GM19463 (cell line): ENCODE results near the gene NUDCD2.
A peak's percentile ranks its signal among the peaks of the same experiment; 100 is the strongest.
"Not testable (repeated sequence)": the region's sequence is repeated elsewhere in the genome, so short reads cannot be mapped to it uniquely, and the experiment has no call there.

Experiments used
- ATAC-seq: cut with Tn5 transposase; IDR thresholded peaks from one replicate; pipeline ENCODE4 v1.9.1; 2021; ENCODE audit warnings: mild to moderate bottlenecking, moderate library complexity; ENCODE audit not compliant: unreplicated experiment

NUDCD2 gene

DNA sequence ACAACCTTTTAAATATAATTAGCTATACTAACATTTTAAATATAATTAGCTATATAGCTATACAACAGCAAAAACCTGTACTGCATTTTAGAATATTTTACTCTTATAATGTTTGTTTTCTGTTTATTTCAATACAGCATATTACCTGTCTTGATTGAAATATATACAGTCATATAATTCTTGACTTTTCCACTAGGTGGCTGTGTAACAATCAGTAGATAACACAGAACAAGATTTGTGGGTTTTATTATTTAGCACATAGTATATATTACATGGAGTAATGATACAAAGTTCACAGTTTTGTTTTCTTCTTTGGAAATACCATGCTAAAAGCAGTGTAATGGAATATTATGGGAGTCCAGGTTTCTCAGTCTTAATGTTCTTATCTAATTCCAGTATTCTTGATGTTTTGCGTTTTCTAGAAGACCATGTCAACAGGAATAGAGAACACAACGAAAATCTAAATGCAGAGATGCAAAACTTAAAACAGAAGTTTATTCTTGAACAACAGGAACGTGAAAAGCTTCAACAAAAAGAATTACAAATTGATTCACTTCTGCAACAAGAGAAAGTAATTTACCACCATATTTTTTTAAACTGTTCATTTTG, 13.8 kb upstream of the NUDCD2 start:
- ATAC-seq, result peak; percentile 85

DNA sequence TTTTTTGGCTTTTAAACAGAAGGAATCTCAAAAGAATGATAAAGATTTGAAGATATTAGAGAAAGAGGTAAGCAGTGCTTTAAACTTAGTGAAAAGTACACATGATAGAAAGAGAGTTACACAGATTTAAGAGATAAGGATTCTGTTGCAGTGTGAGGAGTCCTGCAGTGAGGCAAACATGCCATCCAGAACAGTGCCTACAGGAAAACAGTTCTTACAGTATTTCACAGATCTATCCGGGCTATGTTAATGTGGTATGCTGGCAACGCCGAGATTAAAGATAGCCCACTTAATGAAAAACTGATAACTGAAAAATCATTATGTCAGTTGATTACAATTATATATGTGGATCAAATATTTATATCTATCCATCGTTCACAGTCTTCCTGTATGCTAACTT, 7.8 kb upstream of the NUDCD2 start:
- ATAC-seq, result no peak

DNA sequence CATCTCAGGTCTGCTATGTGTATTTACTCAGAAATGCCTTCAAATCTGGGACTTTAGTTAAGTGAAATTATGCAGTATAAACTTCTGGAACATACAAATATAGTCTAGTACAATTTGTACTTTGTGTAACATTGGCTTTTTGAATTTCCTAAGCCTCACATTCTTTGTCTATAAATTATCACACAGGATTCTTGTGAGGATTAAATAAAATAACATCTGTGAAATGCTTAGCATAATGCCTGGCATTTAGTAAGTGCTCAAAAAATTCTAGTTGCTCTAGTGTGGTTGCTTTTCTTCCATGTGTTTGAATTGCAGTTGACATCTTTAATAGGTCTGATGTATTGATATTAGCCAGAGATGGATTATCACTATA, 3.1 kb upstream of the NUDCD2 start:
- ATAC-seq, result no peak

DNA sequence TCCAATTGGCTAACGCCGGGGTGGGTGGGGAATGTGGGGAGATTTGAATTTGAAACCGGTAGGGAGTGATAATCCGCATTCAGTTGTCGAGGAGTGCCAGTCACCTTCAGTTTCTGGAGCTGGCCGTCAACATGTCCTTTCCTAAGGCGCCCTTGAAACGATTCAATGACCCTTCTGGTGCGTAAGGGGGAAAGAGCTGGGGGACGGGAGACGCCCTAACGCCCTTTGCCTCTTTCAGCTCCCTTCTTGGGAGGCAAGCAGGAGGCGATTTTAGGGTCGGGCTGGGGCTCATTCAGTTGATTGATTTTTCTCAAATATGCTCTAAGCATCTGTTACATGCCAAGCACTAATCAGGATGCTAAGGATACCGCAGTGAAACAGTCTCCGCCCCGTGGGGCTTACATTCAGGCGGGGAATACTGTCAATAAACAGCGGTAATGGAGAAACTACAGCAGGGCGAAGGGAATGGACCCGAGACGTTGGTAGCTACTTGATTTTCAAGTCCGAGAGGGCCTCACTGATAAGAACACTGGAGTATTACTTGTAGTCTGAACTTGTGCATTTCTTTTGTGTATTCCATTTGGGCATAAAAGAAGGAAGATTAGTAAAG, 765 bp upstream of the NUDCD2 start, which contains the start of gene HMMR:
TSS of gene HMMR (plus strand) at position 71 of the 610 bp plus-strand sequence. CDS start at position 132, 61 bp downstream.
- ATAC-seq, result no peak

DNA sequence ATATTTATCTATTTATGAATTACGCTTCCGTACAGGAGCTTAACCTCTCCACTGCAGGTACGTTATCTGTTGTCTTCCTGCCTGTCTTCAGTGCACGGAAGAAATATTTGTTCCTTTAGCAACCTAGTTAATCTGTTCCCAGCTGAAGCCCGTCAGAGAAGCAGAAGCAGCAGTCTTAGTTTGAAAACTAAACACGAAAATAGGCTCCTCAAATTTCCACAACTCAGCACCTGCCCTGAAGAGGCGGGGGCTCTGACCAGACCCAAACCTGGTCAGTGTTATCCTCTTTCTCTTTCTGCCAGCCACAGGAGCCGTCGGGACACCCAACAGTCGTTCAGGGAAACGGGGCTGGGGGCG, 462 bp downstream of the NUDCD2 start:
- ATAC-seq, result peak; percentile 2

DNA sequence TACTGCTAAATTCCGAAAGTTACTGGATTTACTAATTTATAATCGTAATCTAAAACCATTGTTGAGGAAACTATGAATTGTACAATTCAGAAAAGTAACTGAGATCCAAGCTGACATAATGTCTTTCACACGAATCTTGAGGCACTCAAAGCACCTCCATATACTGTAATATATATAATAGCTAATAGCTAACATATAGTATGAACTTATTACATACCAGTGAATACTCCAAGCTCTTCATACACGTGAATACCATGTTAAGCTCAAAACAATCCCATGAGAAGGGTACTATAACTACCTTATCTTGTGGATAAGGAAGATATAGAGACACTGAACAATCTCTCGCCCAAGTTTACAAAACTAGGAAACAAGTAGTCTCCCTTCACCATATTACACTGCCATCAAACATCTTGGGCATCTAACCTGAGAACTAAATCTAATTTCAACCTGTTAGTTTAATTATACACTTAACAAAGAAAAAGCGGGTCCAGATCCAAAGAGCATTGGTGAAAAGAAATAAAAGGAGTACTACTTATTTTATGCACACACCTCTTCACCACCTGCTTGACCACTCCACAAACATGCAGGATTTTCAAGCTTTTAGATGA, 1.0 kb downstream of the NUDCD2 start:
- ATAC-seq, result no peak

DNA sequence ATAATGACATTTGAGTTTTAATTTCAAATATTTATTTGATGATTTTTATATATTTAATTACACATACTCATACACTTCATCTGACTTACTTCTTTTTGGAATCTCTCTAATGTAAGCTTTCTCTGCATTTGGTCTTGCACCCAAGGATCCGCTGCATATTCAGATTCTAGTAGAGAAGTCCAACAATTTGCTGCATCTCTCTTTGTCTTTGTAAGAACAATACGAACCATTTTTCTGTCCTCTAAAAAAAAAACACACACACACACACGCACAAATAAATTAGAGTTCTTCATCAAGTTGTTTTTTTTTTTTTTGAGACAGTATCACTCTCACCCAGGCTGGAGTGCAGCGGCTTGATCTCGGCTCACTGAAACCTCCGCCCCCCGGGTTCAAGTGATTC, 3.1 kb downstream of the NUDCD2 start:
- ATAC-seq, result no peak

DNA sequence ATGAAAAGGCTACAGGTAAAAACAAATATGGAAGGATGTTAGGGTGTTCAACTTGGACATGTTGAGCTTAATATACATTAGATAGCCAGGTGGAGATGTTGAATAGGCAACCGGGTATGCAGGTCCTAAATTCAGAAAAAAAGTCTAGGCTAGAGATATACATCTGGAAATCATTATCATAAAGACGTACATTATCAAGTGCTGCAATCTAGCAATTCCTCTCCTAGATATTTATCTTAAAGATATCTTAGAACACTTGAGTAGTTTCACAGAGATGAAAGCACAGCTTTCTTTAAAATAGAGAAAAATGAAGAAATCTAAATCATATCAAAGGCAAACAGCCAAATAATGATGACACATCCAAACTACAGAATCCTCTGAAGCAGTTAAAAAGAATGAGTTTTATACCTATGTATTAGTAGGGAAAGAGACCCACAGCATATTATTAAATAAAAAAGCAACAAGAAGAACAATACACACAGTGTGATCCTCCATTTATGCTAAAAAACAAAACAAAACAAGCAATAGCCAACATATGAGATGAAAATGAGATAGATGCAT, 3.8 kb downstream of the NUDCD2 start:
- ATAC-seq, result no peak

DNA sequence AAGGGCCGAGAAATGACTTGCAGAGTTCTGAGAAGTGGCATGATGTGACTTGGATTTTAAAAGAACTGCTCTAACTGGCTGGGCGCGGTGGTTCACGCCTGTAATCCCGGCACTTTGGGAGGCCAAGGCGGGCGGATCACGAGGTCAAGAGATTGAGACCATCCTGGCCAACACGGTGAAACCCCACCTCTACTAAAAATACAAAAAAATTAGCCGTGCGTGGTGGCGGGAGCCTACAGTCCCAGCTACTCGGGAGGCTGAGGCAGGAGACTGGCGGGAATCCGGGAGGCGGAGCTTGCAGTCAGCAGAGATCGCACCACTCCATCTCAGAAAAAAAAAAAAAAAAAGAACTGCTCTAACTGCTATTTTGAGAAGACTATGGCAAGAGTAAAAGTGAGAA, 4.5 kb downstream of the NUDCD2 start:
- not testable (repeated sequence) for ATAC-seq

DNA sequence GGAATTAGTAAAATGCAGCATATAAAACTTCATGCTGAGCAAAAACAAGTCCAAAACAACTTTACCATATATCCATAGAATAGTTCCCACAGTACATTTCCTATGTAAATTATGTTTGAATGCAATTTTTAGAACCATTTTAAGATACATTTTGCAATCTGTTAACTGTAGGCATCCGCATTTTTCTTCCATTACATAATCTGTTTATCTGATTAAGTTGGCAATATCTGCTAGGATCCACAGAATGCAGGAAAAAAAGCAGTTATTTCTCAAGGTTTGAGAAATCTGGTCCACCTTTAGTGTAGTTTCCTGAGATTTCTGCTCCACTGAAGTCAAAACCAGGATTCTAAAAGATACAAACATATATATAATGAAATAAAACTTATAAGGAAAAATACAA, 6.2 kb downstream of the NUDCD2 start:
- no peak for ATAC-seq

DNA sequence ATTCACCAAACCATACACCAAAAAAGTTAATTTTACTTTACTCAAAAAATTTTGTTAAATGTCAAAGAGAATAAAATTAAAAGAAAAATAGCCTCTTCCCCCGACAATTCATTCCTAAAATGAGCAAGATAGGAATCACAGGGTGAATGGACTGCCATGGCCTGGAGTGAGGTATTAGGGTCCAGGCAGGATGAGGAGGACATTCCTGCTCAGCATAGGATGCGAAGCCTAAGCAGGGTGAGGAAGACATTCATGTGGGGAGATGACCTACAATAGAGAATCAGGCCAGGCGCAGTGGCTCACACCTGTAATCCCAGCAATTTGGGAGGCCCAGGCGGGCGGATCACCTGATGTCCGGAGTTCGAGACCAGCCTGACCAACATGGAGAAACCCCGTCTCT, 8.4 kb downstream of the NUDCD2 start:
- no peak for ATAC-seq

DNA sequence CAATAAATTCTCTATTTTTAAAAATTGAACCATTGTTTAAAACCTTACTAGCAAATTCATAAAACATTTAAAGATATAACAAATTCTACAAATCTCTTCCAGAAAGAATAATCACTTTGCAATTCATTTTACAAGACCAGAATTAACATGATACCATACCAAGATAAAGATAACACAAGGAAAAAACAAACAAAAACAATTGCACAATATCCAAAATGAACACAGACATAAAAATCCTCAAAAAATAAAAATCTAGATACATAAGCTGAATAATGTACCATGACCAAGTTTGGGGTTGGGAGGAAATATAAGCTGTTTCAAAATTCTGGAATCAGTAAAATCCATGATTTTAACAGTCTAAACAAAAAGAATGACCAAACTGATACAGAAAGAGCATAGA, 11.4 kb downstream of the NUDCD2 start:
- ATAC-seq, result no peak

DNA sequence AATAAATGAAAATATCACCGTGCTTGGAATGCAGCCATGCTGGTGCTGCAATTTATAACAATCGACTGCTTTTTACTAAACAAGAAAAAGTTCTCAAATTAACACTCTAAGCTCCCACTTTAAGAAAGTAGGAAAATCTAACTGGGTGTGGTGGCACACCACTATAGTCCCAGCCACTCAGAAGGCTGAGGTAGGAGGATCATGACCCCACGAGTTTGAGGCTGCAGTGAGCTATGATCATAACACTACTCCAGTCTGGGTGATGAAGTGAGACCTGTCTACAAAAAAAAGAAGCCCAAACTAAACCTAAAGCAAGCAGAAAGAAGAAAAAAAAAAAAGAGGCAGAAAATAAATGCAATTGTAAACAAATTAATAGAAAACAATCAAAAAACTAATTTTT, 12.0 kb downstream of the NUDCD2 start:
- ATAC-seq, result no peak

DNA sequence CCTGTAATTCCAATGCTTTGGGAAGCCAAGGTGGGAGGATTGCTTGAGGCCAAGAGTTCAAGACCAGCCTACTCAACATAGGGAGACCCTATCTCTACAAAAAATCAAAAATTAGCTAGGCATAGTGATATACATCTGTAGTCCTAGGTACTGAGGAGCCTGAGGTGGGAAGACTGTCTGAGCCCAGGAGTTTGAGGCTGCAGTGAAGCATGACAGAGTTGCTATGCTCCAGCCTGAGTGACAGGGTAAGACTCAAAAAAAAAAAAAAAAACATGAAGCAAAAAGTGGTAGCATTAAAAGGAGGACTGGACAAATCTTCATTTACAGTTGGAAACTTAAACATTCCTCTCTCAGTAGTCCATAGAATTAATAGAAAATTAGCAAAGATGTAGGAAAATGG, 12.7 kb downstream of the NUDCD2 start:
- ATAC-seq, result no peak

DNA sequence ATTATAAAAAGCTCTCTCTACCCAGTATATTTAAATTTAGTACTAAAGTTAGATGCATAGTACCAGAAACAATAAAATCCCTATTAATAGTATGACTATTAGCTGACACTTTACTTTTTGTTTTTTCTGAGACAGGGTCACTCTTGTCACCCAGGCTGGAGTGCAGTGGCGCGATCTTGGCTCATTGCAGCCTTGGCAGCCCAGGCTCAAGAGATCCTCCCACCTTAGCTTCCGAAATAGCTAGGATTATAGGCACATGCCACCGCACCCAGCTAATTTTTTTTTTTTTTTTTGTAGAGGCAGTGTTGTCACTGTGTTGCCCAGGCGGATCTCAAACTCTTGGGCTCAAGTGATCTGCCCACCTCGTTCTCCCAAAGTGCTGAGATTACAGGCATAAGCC, 14.6 kb downstream of the NUDCD2 start:
- ATAC-seq, result no peak

DNA sequence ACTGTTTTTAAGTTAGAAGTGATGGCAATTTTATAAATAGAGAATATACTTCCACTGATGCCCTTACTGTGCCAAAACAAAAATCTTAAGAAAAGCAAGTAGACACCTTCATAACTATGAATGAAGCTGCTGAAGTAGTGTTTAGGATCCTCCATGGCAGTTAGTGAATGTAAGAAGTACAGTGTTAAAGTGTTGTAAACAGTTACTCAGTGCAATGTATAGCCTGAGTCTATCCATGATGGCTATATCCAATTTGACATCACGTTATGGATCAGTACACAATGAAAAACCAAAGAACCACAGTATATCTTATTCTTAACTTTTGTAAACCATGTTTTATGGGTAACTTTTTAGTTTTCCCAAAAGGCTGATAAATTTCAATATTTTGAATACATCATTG, 15.4 kb downstream of the NUDCD2 start:
- ATAC-seq, result no peak

DNA sequence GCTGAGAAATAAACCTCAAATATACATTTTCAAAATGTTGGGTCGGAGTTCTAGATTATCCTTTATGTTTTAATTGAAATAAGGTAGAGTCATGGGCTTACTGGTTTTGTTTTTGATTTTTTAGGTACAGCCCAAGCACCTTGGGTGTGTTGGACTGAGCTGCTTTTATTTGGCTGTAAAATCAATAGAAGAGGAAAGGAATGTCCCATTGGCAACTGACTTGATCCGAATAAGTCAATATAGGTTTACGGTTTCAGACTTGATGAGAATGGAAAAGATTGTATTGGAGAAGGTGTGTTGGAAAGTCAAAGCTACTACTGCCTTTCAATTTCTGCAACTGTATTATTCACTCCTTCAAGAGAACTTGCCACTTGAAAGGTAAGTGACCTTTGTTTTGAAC, 18.9 kb downstream of the NUDCD2 start:
- ATAC-seq, result no peak

DNA sequence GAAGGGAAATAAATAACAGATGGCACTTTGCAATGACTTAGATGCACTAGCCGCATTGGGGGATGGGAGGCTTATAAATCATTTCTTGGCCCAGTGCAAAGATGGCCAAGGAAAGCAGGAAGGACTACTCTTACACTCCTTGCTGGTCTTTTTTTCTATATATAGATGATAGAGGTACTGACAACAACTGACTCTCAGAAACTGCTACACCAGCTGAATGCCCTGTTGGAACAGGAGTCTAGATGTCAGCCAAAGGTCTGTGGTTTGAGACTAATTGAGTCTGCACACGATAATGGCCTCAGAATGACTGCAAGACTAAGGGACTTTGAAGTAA, 20.8 kb downstream of the NUDCD2 start:
- ATAC-seq, result peak; percentile 26

DNA sequence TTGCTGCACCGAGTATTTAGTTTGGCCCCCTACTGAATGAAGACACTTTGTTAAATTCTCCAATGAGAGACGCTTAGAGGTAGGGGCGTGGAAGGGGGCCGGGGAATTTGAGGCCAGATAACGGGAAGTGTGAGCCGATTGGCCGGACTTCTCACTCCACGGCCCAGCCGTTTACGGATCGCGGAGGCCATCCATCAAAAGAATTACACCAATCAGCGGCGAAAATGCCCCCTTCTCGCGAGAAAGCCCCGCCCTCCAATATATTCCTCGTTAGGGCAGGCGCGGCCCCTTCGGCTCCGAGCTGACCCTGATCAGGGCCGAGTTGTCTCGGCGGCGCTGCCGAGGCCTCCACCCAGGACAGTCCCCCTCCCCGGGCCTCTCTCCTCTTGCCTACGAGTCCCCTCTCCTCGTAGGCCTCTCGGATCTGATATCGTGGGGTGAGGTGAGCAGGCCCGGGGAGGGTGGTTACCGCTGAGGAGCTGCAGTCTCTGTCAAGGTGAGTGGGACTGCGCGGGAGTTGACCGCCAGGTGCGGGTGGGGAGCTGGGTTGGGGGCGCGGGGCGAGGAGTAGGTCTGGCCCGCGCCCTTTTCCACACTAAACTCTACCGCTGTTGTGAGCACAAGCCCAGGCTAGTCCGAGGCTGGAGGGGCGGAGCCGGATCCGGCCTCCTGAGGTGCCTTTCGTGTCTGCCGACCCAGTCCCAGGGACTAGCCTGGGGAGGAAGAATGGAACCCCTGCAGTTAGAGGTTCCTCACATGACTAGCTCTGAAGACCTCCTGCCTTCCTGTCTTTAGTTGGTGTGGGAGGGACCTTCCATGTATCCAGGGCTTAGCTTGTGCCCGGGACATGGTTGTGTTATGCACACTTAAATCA, 22.4 kb downstream of the NUDCD2 start, which contains the start of gene CCNG1:
TSS of gene CCNG1 (plus strand) at position 287 of the 874 bp plus-strand sequence. CDS start 1,662 bp downstream, outside the sequence.
- ATAC-seq, result peak; percentile 88

DNA sequence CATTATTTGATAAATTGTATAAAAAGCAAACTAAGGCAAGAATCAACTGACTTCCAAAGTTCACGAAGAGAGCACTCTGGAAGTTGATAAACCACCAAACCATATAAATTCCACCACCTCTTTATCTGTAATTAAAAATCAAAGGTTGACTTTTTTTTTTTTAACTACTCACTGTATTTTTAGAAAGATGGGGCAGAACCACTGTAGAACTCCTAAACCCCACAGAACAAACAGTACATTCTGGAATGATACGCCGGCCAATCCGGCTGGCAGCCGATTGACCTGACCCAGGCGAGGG, 22.9 kb downstream of the NUDCD2 start:
- no peak for ATAC-seq

DNA sequence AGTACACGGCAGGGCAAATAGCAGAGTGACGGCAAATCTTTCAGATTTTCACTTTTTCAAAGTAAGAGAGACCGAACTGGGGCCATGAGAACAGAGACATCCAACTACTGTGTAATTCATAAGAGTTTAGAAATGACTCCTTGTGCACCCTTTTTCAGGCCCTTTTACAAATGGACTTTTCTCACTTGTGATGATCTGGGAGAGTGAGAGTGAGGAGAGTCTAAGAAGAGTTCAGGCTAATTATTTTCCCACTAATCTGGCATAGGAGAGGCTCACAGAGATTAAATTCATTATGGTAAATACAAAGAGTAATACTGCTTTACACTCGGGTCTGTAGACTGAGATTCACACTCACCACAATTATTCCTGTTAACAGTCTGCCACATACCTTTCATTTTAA, 23.4 kb downstream of the NUDCD2 start:
- ATAC-seq, result no peak
